NCI-H187 treated with DMSO at 0.1 percent for 48 hours (cell line): ENCODE measurements around the gene NEK6.

Experiments used
- DNase-seq: peaks from one replicate; lab custom pipeline; 2025; lab: John Stamatoyannopoulos, UW

Gene NEK6

DNA sequence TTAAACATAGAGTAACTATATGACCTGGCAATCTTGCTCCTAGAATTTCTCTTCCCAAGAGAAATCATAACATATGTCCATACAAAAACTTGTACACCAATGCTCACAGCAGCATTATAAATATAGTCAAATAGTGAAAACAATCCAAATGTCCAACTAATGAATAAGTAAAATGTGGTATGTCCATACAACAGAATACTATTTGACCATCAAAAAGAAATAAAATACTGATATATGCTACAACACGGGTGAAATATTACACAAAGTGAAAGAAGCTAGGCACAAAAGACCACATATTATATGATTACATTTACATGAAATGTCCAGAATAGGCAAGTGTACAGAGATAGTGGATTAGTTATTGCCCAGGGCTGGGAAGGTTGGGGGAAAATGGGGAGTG is 116.1 kb downstream of the NEK6 start:
- no peak for DNase-seq

DNA sequence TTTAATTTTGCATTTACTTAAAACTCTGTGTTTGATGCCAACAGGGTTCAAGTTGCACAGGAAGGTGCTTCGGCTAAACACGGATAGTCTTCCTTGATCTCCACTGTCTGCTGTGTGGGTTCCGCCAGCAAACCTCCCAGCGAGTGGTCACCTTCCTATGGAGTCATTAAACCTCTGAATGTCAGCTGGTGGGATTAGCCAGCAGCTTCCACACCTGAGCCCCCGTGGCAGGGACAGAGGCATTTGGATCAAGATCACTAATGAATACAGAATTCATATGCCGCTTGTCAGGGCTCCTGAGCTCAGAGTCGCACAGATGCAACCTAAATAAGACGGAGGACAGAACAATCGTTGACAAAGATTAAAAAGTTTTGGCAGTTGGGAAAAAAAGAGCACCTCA is 118.0 kb downstream of the NEK6 start:
- DNase-seq, result no peak

DNA sequence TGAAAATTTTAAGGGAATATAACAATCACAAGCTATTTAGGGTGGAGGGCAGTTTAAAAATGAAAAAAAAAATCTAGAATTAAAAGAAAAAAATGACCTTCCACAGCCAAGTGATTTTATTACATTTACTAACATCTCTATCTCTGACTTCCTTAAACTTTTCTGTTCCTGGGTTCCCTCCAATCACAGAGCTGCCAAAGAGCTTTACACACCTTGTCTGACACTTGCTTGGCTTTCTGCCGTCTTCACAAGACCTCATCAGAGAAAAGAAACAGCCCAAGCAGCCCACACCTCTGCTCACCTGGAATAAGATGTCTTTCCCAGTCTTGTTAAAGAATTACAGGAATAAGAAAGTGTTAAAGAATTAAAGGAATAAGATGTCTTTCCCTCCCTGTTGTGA is 118.6 kb downstream of the NEK6 start:
- DNase-seq, result no peak

DNA sequence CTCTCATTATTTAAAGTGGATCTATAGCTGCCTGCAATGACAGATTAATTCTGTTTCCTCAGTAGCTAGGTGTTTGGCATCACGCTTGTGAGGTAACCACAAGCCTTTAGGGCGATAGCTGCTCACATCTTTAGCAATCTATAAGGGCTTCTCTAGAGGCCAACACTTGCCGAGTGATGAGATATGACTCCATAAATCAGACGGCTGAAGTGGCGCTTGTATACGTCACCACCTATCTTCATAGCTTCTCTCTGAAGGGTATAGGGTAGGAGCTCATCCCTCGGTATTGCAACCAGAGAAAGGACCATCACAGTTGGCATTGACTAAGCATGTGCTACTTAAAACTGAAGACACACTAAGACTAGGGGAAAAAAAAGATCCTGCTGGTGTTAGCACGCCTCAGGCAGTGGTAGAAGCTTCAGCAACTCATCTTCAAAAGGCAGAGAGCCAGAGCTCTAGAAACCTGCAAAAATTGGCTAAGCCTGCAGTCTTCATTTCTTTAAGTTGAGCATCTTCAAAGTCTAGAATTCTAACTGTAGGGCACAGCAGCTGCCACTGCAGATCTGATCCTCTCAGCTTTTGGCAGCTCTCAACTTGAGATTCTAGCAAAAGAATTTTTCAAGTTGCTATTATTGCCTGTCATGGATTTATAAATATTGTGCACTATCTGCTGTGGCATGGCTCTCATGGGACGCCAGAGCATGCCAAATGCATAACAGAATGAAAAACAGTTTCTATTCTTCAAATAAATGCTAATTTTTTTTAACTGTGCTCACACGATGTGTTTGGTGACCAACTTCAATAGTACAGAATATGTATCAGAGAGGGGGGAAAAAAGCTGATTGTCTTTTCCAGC is 120.0 kb downstream of the NEK6 start:
- peak; percentile 53 for DNase-seq

DNA sequence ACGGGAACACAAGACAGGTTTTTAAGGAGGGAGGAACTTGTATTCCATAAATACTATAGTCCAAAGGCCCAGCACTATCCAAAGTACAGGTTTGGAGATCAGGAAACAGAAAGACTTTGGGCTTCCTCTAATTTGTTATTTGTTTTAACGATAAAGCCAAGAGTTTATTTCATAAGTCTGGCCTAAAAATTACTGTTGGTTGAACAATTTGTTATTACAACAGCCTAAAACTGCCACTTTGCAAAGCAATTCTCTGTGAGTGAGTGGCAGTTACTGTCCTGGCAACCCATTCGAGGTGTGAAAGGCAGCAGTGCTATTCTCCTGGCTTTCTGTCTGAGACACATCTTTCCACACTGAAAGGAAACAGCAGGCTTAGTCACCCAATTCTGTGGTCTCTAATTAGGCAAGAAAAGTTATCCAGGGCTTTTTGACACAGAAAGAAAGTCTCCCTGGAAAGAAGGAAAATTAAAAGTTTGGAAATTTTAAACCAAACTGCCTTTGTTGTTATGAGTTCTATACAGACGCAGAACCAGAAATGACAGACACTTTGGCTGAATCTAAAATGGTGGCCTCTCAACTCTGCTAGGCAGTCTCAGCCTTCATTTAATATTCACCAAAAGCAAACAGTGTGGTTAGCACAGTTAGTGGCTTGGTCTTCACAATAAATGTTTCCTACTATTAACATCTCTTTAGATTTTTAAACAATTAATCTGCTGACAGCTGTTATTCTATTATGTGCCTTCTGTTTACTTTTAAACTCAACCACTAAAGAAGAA is 123.6 kb downstream of the NEK6 start:
- no peak for DNase-seq

DNA sequence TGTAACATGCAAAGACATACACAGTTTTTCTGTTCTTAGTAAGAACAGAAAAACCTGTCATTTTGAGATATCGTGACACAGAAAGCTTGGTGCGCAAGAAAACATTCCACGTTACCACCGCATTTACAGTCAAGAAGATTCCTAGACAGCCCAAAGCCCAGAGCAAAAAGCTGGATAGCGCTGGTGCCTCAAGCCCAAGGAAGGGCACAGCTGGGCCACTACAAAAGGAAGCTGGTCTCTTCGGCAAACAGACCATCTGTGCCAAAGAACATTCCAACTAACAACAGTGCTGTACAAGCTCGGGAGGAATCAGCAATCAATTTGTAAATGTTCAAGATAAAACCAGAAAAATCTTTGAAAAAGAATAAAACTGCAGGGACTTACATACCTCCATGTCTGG is 126.5 kb downstream of the NEK6 start:
- no peak for DNase-seq

DNA sequence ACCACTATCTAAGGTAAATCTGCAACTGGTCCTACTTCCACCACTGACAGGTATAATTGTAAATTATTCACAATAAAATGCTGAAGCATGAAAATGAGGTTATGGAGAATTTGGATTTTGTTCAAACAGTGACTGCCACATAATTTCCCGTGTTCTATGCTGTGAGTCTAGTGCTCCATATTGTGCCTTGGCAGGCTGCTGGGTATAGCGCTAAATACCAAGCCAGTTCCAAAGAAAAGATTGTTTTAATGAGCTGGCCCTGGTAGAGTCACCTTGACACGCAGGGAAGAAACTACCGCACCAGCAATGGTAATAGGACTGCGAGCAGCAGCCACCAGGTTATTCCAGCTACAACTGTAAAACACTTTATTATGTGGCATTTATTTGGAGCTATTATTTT is 127.1 kb downstream of the NEK6 start:
- no peak for DNase-seq

DNA sequence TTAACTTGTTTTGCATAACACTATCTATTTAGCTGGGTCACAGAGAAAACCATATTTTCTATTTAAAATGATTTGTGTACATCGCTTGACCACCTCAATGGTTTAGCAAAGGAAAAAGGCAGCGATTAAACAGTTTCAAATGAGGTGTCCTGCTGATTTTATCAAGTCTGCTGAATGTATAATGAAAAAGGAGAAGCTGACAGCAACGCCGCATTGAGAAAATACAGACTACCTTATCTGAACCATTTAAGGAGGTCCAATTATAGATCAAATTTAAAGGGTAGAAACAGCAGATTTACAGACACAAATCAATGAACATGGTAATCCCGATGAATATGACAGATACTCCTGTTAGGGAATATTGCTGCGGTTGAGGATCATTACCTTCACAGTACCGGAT is 127.9 kb downstream of the NEK6 start:
- DNase-seq, result no peak

DNA sequence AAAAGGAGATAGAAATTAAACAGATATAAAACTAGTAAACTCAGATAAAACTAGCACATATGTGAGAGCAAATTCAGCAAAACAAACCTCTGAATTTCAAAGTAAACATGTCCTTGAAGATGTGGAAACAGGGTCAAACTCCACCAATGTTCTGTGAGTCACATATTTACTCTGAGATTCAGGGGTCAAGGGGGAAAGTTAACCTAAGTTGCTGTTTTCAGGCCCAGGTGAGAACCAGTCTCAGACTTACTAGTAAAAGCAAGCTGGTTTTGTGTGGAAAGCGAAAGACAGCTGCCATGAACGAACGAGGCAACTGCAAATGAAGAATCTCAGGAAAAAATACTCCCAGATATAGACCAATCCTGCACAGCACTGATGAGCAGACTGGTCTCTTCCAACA is 128.5 kb downstream of the NEK6 start:
- no peak for DNase-seq

DNA sequence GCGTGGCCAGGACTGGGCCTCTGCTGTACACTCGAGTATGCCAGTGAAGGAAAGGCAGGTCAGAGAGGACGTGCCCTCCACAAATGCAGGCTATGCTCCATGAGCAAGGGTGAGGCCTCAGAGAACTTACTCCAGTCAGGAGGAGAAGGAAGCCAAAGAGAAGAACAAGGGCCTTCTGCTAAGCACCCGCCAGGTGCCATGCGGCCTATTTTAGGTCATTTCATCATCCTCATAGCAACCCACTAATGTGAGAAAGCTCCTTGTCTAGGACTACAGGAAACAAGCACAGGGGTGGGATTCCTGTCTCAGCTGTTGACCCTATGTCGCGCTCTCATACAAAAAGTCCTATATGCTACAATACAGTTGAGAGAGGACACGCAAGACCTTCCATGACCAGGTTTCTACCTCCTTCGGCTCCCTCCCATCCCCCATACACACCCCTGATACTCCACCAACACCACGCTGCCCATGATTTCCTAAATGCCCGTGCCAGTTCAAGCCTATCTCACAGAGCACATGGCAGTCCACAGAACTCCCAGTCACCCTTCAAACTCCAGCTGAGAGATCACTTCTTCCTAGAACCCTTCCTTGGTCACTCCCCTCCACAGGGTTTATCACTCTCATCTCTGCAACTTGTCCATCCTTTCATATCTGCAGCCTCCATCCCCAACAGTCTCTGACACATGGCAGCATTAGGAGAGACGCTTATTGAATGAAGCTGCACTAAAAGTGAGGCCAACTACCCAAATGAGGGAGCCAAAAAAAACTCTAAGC is 130.7 kb downstream of the NEK6 start:
- DNase-seq, result no peak

DNA sequence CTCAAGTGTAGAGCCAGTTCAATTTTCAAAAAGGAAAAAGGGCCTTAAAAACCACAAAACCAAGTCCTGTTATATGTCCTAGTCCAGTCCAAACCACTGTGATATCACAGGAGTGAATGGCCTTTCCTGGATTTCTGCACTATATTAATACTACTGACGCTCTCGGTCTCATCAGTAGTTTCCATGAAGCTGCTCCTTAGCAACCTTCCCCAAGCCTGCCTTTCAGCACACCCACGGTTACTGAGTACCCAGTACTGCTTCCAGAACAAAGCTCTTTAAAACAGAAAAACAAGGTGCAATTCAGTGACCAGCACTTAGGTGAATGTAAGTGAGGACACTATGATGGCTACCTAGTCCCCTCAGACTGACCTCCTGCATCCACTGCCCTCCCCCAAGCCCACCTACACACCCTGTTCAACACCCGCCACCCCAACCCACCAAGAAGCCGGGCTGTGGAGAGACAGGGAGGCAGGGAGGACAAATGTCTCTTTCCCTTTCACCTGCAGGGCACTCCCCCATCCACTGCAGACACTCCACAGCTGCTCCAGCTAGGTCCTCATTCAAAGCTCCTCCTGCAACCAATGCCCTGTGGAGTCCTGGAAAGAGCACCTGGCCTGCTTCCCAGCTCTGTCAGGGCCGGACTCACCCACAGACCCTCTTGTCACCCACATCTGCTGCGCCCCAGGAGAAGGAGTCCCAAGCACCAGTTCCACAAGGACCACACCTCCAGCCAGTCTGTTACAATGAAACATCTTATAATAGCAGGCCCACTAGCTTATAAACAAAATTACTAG is 131.6 kb downstream of the NEK6 start:
- no peak for DNase-seq

DNA sequence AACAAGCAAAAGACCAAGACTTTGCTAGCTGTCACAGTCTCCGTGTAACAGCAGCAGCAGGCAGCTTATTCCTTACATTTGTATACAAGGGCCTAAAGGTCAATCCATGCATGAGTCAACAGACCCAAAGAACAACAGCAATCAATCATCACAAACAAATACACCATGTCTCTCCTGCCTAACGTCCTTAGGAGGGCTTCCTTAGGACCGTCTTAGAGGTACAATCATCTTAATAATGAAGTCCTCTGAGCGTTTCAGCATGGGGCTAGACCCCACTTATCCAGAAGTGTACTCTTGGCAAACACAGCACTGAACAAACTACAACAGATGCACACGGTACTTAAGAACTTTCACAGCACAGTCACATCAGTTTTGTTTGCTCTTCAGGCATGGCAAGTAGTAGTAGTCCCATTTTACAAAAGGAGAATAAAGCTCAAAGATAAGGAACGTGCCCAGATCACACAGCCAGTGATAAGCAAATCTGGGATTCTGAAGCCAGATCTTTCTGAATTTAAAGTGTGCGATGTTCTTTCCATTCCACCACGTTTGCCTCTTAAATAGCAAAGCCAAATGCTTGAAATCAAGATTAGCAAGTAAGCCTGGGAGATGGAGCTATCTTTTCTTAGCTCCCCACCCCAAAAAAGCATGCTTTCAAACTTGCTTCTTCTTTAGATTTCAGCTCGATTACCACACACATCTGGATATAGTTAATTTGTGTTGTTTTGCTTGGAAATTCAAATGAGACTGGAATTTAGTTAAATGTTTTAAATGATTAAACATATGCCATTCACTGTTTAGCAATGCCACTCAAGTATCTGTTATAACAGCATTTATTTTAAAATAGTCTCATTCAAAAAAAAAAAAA is 133.3 kb downstream of the NEK6 start:
- no peak for DNase-seq

DNA sequence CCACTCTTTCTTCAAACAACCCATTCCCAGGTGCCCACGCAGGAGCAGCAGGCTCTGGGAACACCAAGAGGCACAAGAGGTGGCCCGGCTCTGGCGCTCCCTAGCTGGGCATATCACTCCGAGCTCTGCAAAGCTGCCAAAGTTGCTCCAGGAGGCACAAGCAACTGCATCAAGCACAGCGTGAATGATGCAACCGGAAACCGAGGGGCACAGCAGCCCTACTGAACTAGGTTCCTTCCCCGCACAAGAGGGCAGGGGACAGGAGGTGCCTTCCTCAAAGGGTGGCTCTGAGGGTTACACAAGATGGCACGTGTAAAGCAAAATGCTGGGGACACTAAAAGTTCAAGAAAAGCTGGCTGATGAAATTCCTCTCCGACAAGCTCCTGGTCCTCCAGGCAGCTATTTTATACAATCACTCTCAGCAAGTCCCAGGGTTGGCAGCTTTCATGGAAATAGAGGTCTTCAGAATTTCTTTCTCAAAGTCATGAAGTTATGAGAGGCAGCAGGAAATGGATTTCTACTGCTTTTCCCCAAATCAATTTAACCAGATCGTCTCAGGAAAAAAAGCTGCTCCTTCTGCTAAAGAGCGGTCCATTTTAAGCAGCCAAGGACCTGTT is 134.6 kb downstream of the NEK6 start:
- no peak for DNase-seq

DNA sequence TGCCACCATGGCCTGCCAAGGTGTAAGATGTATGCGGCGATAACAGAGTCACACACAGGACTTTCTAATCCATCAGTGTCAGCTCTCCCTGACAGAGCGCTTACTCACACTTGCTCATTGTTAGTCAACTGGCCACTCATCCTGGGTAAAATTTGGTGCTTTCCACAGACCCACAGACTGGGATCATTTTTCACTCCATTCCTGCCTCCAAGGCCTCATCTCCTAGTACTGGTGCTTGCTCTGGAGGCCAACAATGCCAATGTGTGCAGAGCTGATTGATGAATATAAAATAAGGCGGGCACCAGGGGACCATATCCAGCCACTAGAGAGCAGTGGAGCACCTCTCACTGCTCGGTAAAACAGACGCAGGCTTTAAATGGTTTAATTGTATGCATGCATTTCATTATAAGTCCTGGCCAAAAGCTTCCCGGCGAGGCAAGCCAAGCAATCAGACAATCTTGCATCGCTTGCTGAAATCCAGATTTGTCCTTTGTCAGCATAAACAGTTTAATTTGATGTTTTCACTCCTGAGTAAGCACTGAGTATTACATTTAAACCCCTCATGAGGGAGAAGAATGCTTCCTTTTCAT is 135.2 kb downstream of the NEK6 start:
- DNase-seq, result no peak

DNA sequence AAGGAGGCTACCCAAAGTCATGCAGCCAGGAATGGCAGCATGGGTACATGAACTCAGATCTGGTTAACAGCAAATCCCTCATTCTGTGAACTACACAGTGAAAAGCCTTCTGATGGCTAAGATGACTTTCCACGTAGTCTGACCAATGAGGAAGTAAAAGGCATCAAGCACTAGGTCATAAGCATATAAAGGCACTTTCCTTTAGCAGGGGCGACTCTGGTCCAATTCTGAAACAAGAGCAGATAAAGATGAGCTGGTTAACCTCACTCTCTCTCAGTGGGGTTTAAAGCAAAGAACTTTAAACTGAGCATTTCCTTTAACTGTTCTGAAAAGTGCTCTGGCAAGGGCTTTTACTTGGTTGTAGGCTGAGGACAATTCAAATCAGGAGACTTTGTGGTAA is 136.4 kb downstream of the NEK6 start:
- no peak for DNase-seq

DNA sequence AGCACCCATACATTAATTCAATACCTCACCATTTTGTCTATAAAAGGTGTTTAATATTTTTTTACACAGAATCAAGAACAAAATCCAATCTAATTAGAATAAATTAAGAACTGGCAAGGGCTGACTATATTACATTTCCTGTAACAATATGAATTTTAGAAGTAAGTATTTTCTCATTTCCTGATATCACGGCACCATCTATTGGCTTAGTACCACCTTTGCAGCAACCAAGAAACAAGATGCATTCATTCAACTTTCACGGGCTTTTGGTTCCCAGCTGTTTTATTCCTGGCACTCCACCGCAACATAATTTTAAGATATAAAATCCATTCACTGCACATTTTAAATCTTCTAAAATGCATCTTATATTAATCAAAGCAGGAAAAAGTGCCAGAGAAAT is 136.8 kb downstream of the NEK6 start:
- DNase-seq, result no peak

DNA sequence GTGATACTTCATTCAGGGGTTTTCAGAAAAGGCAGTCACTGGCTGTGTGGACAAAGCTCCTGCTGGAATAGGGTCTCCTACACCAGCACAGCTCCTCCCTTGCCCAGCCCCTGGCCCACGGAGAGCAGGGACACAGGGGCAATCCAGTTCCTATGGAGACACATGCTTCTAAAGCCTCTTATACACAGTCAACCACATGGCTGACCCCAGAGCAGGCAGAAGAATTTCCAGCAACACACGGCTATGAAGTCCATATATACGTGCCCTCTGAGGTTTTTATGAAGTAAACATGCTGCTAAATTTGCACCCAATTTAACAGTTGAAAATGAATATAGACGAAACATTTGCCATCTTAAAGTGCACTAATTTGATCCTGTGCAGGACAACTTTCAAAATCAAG is 138.1 kb downstream of the NEK6 start:
- no peak for DNase-seq

DNA sequence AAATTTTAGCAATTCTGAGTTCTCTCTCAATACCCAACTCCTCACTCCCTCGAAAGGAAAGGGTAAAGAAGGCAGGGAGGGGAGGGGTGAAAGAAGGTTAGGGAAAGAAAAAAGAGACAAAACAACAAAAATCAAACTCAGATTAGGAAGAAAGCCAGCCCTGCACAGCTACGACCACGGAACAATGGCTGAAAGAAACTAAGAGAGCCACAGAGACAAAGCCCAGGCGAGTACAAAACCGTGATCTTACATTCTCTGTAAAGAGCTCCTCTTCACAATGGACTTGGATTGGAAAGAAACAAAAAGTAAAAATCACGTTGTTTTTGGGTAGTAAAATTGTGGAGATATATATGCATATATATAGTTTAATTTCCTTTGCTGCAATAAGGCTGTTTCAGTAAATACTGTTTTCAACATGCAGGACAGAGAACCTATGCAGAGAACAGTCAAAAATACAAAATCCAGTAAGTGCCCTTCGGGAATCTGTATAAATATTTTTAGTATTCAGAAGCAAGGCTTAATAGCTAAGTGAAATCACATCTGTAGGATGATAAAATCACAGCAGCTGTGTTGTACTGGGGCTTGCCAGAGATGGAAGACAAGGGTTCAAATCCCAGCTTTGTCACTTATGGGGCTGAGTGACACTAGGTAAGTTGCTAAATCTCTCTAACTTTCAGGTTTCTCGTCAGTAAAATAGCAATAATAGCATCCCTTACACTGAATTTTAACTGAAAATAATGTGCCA is 140.6 kb downstream of the NEK6 start:
- DNase-seq, result no peak

DNA sequence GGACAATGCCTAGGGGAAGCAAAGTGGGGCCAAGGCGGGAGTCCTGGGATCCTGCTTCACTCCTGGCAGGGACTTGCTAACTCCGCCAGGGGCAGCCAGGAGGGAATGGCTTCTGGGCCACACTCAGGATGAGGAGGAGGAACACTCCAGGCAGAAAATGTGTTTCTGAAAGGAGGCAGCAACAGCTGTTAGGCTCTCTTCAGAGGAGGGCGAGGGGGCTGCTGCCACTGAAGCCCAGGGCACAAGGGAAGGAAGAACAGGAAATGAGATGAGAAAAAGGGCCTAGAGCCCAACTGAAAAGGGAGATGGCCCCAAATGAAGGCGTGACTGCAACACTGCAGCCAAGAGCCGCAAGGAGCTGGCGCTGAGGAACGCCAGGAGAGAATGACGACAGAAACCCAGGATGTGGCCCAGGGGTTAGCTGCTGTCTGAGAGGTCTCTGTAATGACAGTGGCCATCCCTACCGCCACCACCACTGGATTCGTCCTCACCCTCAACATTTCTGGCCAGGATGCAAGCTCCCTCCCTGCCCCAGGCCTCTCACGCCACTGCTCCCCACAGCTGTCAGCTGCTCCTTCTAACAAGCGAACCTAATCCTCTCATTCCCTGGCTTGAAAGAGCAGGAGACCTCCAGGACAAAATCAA is 141.7 kb downstream of the NEK6 start:
- no peak for DNase-seq
